22Rv1 (cell line): Measurements from ENCODE around the gene ESR1.

Experiments
- ZFX ChIP-seq: fragments of 450-650 bp; IDR thresholded peaks from 2 replicates; pipeline ENCODE4 v1.6.1; 2017; ENCODE audit warnings: antibody characterized with exemption, borderline replicate concordance
- TF ChIP-seq, protein P1 (sequence below): fragments of 450-650 bp; IDR thresholded peaks from 2 replicates; pipeline ENCODE4 v1.5.1; 2017; ENCODE audit warnings: mild to moderate bottlenecking

DNA sequence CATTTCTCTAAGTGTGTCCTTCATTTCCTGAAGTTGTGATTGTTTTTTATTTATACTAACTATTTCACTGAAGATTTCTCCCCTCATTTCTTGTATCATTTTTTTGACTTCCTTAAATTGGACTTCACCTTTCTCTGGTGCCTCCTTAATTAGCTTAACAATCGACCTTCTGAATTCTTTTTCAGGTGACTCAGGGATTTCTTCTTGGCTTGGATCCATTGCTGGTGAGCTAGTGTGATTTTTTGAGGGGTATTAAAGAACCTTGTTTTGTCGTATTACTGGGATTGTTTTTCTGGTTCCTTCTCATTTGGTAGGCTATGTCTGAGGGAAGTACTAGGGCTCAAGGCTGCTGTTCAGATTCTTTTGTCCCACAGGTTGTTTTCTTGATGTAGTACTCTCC is 92.8 kb downstream of the ESR1 start:
- TF ChIP-seq, protein P1, sequence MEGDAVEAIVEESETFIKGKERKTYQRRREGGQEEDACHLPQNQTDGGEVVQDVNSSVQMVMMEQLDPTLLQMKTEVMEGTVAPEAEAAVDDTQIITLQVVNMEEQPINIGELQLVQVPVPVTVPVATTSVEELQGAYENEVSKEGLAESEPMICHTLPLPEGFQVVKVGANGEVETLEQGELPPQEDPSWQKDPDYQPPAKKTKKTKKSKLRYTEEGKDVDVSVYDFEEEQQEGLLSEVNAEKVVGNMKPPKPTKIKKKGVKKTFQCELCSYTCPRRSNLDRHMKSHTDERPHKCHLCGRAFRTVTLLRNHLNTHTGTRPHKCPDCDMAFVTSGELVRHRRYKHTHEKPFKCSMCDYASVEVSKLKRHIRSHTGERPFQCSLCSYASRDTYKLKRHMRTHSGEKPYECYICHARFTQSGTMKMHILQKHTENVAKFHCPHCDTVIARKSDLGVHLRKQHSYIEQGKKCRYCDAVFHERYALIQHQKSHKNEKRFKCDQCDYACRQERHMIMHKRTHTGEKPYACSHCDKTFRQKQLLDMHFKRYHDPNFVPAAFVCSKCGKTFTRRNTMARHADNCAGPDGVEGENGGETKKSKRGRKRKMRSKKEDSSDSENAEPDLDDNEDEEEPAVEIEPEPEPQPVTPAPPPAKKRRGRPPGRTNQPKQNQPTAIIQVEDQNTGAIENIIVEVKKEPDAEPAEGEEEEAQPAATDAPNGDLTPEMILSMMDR: no peak
- no peak for TF ChIP-seq ZFX
